Fibroblast of skin of right quadriceps (primary cell): ENCODE measurements around the gene C12orf57.

Experiments used
- DNase-seq: peaks from one replicate; pipeline ENCODE4 v3.0.0-alpha.2; 2013

Gene C12orf57

GRCh38 chr12:6966351-6966750, 22.5 kb downstream of the C12orf57 start:
- no peak for DNase-seq

- DNase-seq, result no peak
Measured at GRCh38 chr12:6967651-6968100, 23.9 kb downstream of the C12orf57 start.

- DNase-seq, result no peak
Measured at GRCh38 chr12:6968426-6968825, 24.6 kb downstream of the C12orf57 start.

GRCh38 chr12:6970096-6970527, 26.3 kb downstream of the C12orf57 start:
- no peak for DNase-seq

GRCh38 chr12:6974180-6974579, 30.4 kb downstream of the C12orf57 start:
- no peak for DNase-seq

- no peak for DNase-seq
Measured at GRCh38 chr12:6975297-6976032, 31.6 kb downstream of the C12orf57 start.

- no peak for DNase-seq
Measured at GRCh38 chr12:6977653-6978052, 33.8 kb downstream of the C12orf57 start.

- DNase-seq, result no peak
Measured at GRCh38 chr12:6978188-6978587, 34.4 kb downstream of the C12orf57 start.

- DNase-seq, result no peak
Measured at GRCh38 chr12:6978611-6979011, 34.8 kb downstream of the C12orf57 start.

- no peak for DNase-seq
Measured at GRCh38 chr12:6979021-6979420, 35.2 kb downstream of the C12orf57 start.

- no peak for DNase-seq
Measured at GRCh38 chr12:6979453-6979852, 35.6 kb downstream of the C12orf57 start.

- DNase-seq, result no peak
Measured at GRCh38 chr12:6980075-6980474, 36.3 kb downstream of the C12orf57 start.

- no peak for DNase-seq
Measured at GRCh38 chr12:6980740-6981139, 36.9 kb downstream of the C12orf57 start.

GRCh38 chr12:6981152-6982052, 37.6 kb downstream of the C12orf57 start:
- no peak for DNase-seq

GRCh38 chr12:6982532-6982931, 38.7 kb downstream of the C12orf57 start:
- DNase-seq, result no peak

GRCh38 chr12:6987956-6988553, 44.2 kb downstream of the C12orf57 start:
- no peak for DNase-seq
